ENCODE measurements around the gene AKT3.
"Not testable (repeated sequence)": the region's sequence is repeated elsewhere in the genome, so short reads cannot be mapped to it uniquely, and the experiment has no call there.

The AKT3 gene

DNA sequence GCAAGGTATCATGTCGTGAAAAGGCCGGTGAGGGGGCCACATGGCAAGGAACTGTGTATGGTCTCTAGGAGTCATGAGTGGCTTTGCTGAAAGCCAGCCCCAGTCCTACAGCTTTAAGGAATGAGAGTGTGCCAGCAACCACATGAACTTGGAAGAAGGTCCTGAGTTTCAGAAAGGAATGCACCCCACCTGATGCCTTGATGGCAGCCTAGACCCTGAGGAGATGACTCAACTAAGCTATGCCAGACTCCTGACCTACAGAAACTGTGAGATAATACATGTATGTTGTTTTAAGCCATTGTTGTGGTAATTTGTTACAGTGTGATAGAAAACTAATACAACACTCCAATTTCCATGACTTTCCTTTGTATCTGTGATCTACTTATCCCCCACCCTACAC is 33.5 kb upstream of the AKT3 start:
- peak; percentile 84 for DNase-seq (ENCODE audit: low read depth)
- no peak overlapping the region for H3K4me3 ChIP-seq (ENCODE audit: control insufficient read depth, low read depth, low read length)
- TF ChIP-seq, protein P1, sequence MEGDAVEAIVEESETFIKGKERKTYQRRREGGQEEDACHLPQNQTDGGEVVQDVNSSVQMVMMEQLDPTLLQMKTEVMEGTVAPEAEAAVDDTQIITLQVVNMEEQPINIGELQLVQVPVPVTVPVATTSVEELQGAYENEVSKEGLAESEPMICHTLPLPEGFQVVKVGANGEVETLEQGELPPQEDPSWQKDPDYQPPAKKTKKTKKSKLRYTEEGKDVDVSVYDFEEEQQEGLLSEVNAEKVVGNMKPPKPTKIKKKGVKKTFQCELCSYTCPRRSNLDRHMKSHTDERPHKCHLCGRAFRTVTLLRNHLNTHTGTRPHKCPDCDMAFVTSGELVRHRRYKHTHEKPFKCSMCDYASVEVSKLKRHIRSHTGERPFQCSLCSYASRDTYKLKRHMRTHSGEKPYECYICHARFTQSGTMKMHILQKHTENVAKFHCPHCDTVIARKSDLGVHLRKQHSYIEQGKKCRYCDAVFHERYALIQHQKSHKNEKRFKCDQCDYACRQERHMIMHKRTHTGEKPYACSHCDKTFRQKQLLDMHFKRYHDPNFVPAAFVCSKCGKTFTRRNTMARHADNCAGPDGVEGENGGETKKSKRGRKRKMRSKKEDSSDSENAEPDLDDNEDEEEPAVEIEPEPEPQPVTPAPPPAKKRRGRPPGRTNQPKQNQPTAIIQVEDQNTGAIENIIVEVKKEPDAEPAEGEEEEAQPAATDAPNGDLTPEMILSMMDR (conservative IDR thresholded peaks at IDR 0.05; ENCODE audit: control insufficient read depth, insufficient read depth, low read depth, low read length) = no peak

DNA sequence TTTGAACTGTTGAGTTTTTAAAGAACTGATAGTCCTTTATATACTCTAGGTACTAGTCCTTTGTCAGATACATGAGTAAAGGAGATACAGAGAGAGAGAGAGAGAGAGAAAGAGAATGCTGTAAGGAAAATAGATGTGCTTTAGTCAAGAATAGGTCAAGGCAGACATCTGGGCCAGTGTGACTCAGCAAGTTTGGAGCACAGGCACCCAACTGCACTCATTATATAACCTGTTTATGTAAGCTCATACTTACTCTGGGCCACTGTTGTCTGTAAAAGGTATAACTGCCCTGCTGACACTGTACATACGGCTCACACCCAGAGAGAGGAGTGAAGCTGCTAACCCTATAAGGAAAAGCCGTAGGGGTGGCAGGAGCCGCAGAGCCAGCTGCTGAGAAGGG is 32.2 kb upstream of the AKT3 start:
- peak; percentile 71 for DNase-seq (ENCODE audit: low read depth)
- no peak overlapping the region for H3K4me3 ChIP-seq (ENCODE audit: control insufficient read depth, low read depth, low read length)
- TF ChIP-seq, protein P1 (conservative IDR thresholded peaks at IDR 0.05; ENCODE audit: control insufficient read depth, insufficient read depth, low read depth, low read length) = no peak

DNA sequence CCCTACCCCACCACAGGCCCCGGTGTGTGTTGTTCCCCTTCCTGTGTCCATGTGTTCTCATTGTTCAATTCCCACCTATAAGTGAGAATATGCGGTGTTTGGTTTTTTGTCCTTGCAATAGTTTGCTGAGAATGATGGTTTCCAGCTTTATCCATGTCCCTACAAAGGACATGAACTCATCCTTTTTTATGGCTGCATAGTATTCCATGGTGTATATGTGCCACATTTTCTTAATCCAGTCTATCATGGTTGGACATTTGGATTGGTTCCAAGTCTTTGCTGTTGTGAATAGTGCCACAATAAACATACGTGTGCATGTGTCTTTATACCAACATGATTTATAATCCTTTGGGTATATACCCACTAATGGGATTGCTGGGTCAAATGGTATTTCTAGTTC is 27.0 kb upstream of the AKT3 start:
- not testable (repeated sequence) for H3K4me3 ChIP-seq (ENCODE audit: control insufficient read depth, low read depth, low read length); DNase-seq (ENCODE audit: low read depth)

DNA sequence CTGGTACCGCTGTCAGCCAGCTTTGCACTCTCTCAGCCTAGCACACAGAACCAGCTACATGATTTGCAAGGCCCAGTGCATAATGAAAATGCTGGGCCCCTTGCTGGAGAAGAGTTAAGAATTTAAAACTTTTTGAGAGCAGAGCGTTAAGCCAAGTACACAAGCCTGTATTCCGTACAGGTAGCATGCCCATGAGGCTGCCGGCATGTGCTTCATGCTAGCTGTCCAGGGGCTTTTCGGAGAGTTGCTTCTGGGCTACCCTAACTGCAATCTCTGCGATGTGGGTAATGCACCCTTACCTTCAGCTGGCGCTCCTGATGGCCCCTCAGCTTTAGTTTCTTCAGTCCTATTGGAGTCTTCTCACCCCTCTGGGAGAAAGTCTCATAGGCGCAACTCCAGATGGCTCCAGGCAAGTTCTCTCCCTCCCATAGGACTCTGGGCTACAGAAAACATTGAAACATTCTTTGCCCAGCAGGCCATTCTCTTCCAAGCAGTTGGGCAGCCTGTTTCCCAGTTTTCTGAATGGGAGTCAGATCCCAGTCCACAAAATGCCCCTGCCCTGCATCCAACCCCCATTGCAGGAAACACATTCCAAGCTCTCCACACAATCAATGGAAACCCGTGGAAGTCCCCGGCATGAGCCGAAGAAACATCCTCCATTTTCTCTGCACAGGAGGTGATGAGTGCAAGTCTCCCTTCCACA is 5.7 kb upstream of the AKT3 start:
- H3K4me3 ChIP-seq (ENCODE audit: control insufficient read depth, low read depth, low read length) = no peak overlapping the region
- TF ChIP-seq, protein P1 (conservative IDR thresholded peaks at IDR 0.05; ENCODE audit: control insufficient read depth, insufficient read depth, low read depth, low read length) = no peak
- no peak for DNase-seq (ENCODE audit: low read depth)

DNA sequence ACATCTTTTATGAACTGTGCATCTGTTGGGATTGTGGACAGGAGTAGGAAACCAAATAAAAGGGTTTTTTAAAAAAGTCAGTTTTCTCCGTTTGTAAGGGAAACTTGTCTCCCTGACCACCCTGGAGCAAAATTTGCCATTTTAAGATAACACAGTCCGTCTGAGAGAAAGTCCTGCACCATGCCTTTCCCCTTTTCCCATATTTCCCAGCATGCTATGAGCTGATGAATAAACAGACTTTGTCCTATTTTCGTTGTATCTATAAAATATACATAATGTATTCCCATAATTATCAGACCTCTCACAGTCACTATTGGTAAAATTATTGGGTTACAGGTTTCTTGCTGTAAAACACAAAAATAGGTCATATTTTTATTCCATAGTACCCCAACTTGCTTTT is 1.7 kb upstream of the AKT3 start:
- peak overlapping the region; percentile 76 for H3K4me3 ChIP-seq (ENCODE audit: control insufficient read depth, low read depth, low read length)
- TF ChIP-seq, protein P1 (conservative IDR thresholded peaks at IDR 0.05; ENCODE audit: control insufficient read depth, insufficient read depth, low read depth, low read length) = no peak
- DNase-seq (ENCODE audit: low read depth) = no peak

DNA sequence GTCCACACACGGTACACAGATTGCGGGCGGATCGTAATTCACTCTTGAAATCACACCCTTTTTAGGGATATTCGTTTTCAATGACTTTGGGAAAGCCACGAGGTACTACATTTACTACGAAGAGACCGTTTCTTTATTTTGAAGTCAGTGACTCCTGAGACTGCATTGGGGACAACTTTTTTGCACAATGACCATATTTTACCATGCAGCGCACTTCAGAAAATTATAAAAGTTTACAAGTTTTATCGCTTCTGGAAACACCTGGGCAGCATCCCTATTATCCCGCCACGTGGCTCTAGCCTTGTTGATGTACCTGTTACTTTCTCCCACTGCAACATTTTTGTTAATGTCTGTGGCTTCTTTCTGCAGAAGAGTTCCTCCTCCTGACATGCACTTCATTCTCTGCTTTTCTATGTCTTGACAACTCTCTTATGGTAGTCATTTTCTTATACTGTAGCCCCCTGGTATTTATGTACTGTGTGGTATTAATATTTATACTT is 1.3 kb upstream of the AKT3 start:
- peak overlapping the region; percentile 76 for H3K4me3 ChIP-seq (ENCODE audit: control insufficient read depth, low read depth, low read length)
- no peak for DNase-seq (ENCODE audit: low read depth)
- TF ChIP-seq, protein P1 (conservative IDR thresholded peaks at IDR 0.05; ENCODE audit: control insufficient read depth, insufficient read depth, low read depth, low read length) = no peak

DNA sequence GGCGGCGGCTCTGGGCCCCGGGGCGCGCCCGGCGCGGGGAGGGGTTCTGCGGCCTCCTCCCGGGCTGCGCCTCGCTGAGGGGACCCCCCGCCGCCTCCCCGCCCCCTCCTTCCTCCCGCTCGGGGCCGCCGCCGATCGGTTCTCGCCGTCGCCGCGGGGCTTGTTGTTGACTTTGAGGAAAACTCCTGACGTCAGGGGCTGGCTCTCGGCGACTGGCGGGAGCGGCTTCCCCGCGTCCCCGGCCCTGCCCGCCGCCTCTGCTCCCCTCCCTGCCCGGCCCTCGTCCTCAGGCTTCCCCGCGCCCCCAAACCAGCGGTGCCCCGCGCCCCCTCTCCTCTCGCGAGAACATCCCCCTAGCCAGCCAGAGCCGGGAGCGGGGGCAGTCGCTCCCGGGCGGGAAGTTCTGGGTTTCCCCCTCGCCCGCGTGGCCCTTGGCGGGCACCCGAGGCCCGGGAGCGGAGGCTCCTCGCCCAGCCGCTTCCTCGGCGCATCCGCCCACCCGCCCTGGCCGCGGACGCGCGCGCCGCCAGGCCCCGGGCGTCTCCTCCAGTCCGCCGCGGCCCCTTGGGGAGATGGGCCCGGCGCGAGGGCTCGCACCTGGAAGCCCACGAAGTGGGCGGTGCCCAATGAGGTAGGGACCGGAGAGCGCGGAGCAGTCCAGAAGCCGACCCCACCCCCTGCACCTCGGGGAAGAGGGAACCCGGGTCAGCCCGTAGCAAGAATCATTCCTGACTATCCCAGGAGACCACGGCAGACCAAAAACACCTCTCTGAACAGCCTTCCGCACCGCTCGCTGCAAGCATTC is 611 bp upstream of the AKT3 start:
- DNase-seq (ENCODE audit: low read depth) = peak; percentile 68
- peak overlapping the region; percentile 76 for H3K4me3 ChIP-seq (ENCODE audit: control insufficient read depth, low read depth, low read length)
- TF ChIP-seq, protein P1 (conservative IDR thresholded peaks at IDR 0.05; ENCODE audit: control insufficient read depth, insufficient read depth, low read depth, low read length) = no peak

Measured in fibroblast of mammary gland (primary cell).